ENCODE measurements around the gene DNHD1.

The DNHD1 gene, protein sequence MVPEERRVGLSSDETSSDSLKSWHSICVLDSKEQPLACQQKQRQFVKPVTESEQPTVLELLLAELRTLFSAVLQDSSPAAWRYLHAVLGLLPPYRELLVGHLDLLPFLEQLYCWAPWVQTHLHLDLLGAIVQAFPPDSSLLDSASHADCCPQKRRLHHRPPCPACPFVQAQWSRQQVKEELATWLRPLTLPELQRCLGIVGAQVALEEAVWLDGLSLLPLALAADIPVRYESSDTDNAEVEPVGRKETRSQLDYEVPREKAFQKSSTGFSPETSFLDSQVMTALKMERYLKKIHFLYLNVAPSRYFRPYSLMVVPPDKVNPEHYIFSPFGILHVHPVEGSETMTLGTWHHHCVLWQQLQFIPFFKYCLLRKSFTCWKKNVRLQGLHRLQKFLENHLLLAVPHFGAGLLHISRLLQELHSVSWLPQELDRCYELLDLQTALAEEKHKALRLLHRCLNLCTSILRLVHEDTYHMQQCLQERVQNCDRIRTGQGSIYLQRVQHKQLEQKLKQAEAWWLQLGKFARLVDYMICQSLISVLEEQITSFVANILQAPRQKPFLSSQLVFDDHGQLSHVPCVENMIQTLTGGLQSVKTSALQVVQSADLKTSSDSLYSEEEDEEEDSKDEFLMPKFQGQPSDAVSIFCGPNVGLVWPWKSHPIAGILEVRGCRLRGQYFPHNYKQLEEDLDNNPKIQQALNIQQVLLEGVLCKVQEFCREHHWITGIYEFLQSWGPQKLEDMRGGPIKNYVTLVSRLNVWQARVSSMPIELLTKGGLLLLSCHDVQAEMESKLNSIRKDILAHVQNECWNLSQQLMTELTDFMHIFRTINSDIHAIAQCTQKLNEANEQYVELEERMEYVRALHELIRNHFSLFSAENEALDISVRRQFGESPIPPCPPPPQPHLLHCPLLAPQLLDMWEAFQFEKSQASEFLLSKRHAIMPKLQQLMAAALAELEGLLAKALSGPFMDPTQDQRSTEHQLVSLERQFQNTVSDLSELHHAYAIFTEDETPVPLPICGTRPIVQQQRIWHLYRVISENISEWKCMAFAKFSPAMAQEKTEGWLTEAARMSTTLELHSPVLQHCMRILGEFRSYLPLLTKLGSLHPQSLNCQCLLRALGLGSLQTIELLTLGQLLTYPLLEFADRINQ (N-terminal part only)

DNA sequence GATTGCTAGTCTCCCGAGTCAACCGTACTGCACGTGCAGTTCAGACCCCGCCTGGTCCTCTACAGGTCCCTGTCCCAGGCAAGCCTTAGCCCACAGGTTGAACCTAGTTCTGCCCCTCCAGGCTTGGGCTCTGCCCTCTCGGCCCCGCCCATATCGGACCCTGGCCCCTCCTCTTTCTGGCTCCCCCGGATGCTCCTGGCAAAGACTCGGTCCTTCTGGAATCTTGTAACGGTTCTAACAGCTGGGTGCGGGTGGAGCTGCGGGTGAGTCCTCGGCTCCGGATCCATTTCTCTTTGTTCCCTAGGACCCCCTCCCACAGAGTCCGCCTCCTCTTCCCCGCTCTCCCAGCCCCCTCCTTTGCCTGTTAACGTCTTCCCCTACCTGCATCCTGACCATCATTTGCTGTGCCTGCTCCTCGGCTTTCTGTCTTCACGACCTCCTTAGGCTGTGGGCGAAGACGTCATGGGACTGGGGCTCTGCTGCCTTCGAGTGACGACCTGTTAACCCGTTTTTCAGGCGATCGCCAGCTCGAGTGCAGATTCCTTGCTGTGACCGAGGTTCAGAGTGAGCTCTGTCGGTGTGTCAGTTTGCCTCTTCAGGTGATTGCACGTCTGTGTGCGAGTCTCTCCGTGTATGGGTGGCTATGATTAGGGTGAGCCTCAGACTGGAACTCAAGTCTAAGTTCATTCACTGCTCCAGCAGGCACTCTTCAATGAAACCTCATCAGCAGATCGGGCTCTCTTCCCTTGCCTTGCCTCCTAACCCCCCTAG lies at the start of gene DNHD1:
Gene DNHD1 (plus strand): TSS at position 212 of the 771 bp plus-strand sequence. CDS start 936 bp downstream, outside the sequence.
- FAIRE-seq, result no peak
- DNase-seq (ENCODE audit: extremely low spot score, insufficient read length, low read depth), result no peak

DNA sequence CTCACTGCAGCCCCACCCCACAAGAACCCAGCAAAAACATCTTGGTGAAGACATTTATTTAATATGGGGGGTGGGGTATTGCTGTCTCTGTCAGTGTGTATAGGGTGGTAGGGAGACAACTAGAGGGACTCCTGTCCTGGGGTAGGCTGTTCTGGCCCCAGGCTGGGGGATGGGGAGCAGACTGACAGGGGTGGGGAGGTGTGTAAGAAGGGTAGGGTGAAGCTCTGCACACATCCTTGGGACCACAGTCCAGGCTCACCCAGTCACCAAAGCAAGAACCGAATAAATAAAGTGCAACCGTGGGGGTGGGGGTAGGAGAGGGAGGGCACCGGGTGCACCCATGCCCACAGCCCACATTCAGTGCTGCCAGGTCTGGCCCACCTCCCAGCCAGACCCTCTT lies 48.5 kb upstream of the DNHD1 start:
- no peak for DNase-seq (ENCODE audit: extremely low spot score, insufficient read length, low read depth)
- no peak for FAIRE-seq

DNA sequence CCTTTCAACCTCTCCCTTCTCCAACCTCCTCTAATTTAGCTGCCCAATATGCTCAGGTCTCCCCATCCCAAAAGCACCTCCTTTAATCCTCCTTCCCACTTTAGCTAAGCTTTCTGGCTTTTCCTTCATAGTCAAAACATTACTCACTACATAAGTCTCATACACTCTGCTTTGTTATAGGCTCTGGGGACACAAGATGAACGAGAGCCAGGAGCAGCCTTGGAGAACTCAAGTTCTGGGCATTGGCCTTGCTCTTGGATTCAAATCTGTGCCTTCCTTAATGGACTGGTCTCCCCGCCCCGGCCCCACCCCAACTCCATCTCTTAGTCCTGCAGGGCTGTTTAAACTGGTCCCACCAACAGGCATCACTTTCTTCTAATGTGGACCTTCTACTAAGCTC lies 44.9 kb upstream of the DNHD1 start:
- FAIRE-seq, result no peak
- no peak for DNase-seq (ENCODE audit: extremely low spot score, insufficient read length, low read depth)

DNA sequence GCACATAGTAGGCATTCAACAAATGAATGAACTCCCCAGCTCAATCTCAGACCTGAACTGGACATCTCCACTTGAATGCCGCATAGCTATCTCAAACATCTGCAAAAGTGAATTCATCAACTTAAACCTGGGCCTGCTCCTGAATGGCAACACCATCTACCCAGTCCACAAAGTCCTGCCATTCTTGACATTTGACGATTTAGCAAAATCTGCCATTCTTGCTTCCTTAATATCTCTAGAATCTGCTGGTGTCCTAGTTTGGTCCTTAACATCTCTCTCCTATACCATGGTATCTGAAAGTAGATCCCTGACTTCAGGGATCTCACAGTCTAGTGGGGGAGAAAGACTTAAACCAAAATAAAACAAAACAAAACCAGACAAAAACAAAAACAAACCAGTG lies 43.9 kb upstream of the DNHD1 start:
- FAIRE-seq (no peak), DNase-seq (ENCODE audit: extremely low spot score, insufficient read length, low read depth) (no peak)

DNA sequence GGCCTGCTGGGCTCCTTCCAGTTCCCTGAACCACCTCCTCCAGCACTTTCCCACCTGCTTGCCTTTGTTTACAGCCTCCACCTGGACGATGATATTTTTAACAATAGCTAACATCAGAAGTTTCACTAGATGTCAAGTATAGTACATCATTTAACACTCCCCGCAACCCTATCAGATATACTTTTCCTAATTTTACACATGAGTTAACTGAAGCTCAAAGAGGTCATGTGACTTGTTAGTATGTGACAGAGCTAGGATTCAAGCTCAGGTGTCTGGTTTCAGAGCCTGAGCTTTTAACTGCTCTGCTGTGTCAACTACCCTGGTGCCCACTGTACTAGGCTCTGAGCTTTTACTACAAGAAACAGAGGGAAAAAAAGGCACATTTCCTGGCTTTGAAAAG lies 42.0 kb upstream of the DNHD1 start:
- DNase-seq (ENCODE audit: extremely low spot score, insufficient read length, low read depth) (no peak), FAIRE-seq (no peak)

DNA sequence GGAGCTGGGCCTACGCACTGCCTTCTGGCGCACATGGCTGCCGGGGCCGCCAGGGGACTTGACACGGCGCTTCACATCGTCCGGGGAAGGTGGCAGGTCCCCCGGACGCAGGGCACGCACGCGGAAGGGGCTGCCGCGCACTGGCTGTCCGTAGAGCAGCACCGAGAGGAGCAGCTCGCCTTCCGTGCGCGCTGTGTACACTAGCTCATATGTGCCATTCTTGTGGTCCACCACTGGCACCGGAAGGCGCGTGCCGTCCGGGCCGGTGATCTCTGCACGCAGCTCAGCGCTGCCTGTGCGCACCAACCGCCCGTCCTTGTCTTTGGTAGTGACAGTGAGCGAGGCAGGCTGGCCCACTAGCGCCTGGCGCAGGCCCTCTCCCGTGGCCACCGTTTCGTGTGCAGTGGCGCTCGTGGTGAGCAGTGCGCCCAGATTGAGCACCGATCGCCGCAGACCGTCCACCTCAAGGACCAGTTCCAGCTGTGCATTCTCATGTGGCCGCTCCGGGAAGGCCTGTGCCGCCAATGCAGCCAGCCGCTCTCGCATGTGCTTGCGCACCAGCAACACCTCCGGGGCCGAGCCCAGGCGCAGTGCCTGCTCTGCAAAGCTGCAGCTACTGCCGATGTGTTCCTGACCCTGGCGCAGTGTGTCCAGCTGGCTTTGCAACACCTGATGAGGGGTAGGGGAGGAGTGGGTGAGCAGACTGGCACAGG lies 40.6 kb upstream of the DNHD1 start:
- DNase-seq (ENCODE audit: extremely low spot score, insufficient read length, low read depth) (no peak), FAIRE-seq (no peak)

DNA sequence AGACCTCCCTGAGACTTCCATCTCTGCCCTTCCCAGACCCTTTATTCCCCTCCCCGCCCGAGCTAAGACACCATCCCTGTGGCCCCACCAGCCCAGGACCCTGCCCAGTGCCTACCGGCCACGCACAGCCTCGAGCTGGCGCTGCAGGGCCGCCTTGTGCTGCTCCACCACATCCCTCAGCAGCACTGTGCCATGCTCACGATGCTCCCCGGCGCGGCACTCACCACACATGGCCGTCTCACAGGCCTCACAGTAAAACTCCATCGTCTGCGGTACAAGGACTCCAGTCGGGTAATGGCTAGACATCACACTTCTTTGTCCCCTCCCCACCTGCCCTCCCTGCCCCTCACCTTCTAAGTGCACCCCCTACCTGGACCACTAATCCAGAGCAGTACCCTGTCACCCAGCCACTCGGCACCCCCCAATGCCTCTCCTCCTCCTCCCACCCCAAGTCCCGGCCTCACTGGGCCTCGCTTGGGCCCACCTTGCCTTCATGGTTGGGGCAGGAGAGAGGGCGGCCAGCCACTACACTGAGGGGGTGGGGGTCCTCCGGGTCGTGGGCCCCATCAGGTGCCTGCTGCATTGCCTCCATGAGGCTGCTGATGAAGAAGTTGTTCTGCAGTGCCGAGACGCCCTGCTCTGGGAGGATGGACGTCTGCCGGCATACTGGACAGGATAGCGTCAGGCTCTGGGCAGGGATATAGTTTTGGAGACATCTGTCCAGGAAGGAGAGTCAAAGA lies 39.3 kb upstream of the DNHD1 start:
- DNase-seq (ENCODE audit: extremely low spot score, insufficient read length, low read depth) (no peak), FAIRE-seq (no peak)

DNA sequence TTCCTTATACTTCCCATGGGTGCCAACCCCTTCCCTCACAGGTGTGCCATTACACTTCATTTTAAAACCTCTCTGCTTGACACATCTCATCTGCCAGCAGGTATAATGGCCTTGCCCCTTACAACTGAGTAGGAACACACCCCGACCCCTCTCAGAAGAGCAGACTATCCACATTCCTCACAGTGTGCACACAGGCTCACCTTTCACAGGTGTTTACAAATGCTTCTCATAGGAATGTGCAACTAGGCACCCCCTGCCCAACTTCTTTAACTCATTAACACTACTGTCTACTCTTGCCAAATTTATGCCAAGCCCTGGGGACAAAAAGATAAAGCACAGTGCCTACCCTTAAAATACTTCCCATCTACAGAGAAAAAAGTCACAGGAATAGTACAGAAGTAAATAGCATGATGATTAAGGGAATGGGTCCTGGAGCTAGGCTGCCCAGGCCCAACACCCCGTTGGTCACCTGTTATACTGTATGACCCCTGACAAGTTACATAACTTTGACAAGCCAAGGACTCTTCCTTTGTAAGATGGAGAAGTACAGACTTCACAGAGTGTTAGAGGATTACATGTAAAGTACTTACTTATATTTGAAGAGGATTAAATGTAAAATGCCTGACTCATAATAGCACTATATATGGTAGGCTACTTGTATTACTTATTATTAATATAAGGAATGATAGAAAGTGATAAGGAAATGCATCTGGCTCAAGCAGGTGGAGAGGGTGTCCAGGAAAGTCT lies 38.6 kb upstream of the DNHD1 start:
- no peak for FAIRE-seq
- DNase-seq (ENCODE audit: extremely low spot score, insufficient read length, low read depth), result no peak

DNA sequence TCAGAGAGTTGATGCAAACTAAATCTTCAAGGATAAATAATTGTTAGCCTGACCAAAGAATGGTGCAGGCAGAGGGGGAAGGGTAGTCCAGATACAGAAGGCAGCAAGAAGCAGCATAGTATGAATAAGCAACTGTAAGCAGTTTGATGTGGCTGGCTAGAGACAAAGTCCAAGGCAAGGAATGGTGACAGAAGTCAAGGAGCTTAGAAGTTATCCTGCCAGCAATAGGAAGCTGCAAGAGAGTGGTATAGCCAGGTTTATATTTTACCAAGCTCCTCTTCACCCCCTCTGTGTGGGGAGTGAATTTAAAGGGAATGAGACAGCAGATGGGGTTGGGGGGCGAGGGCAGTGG lies 38.0 kb upstream of the DNHD1 start:
- no peak for DNase-seq (ENCODE audit: extremely low spot score, insufficient read length, low read depth)
- no peak for FAIRE-seq

DNA sequence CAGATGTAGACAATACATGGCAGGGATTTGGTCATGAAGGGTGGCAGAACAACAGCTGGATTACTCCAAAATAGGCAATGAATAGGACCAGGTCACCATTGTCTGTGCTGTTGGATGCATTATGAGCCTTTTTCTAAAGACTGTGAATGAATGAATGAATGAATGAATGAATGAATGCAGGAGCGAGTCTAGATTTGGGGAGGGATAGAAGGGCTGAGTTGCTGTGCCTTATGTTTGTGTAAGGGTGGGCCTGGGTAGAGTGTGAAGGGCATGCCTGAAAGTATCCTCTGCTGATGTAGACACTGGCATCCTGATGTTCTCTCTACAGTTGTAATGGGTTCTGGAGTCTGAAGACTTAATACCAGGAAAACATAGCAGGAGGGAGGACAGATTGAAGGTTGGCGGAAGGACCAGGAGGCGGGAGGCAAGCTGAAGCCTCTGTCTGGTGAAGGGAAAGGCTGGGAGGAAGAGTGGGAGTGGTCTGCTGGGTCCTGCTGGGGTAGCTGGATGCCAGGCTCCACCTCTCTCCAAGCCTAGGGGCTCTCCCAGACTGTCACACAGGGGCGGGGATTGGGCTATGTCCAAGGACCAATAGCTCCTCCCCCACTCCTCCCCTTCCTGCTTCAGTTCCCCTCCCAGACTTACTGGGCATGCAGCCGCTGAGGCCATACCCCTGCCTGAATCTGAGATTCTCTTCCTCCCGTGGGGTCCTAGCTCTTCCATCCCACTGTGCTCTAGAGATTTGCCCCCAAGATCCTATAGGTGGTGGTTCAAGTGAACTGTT lies 28.2 kb upstream of the DNHD1 start:
- DNase-seq (ENCODE audit: extremely low spot score, insufficient read length, low read depth), result peak; percentile 62
- peak; percentile 81 for FAIRE-seq

DNA sequence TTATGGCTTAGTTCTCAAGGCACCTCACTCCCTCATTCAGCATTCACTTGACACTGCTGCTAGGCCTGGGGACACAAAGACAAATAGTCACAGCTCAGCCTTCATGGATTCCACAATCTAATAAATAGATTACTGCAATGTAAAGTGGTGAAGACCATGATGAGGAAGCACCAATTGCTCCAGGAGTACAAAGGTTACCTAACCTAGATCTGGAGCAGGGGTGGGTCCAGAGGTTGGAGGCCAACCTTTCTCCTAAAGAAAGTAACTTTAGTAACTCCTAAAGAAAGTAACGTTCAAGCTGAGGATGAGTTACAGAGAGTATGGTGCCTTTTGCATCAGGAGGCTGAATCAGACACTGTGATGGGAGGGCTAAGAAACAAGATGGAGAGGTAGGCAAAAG lies 27.5 kb upstream of the DNHD1 start:
- FAIRE-seq (no peak), DNase-seq (ENCODE audit: extremely low spot score, insufficient read length, low read depth) (no peak)

DNA sequence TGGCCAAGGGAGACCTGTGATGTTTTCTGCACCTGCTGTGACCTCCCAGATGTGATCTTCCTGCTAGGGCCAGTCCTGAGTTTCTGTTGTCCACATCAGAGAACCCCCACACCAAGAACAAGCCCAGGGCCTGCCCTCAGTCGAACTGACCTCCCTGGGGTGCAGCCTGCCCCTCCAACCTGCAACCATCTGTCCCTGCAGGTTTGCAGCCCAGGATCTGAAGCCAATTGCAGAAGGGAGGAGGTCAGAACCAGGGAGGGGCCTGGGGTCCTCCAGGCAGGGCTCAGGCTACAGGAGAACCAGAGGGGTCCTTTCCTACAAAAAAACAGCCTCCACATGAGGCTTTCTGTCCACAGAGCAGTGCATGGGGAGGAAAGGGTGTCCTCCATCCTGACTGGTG lies 24.1 kb upstream of the DNHD1 start:
- DNase-seq (ENCODE audit: extremely low spot score, insufficient read length, low read depth), result no peak
- no peak for FAIRE-seq

DNA sequence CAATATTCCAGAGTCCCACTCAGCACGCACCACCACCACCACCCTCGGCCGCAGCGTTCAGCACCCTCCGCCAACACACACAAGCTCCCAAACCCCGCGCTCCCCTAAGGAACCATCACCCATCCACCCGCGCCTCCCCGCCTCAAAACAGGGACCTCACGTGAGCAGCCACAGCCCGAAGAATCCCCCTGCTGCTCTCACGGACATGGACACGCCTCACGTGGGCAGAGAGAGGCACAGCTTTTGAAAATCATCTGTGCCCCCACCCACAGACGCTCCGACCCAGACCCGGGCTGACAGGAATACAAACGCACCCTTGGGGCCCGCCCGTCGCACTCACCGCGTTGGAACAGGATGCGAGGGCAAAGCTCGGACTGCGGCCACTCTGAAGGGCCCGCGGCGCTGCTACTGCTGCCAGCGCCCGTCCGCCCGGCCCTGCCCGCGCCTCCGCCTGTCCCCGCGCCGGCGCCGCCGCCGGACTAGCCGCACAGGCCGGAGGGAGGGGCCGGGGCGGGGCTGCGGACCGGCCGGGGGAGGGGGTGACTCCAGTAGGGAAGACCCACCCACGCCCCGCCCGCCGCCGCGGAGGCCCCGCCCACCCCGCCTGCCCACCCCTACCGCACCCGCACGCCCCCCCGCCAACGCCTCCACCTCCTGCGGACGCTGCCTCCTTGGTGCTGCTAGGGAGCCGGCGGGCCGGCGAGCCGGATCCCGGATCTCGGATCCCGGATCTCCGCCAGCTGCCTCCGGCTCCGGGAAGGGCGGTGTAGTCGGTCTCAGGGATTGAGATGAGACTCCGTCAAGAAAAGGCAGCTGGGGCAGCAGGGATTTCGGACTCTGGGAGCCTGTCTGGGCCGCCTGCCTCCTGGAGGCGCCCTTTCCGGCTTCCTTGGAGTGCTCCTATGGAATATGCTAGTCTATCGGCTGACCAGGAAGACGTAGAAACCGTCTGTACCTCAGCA lies 23.3 kb upstream of the DNHD1 start, which contains the start of gene TRIM3:
Gene TRIM3 (minus strand): TSS at position 491 of the 962 bp plus-strand sequence. CDS start 8,246 bp downstream, outside the sequence.
- DNase-seq (ENCODE audit: extremely low spot score, insufficient read length, low read depth), result peak; percentile 75
- FAIRE-seq, result no peak

DNA sequence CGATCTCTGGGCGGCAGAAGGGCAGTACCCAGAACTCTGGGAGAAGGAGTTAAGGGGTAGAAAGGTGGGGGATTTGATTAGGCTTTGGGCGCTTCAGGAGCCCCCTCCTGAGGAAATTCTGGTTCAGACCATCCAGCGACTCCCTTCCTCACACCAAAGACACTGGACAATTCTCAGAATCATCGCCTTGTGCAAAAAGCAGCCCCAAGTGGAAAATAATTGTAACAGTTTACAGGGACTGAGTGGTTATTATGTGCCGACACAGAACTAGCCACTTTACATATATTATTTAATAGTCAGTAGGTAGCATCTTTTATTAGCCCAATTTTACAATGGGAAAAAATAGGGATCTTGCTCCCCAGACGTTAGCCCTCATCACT lies 22.7 kb upstream of the DNHD1 start:
- no peak for FAIRE-seq
- DNase-seq (ENCODE audit: extremely low spot score, insufficient read length, low read depth), result no peak

DNA sequence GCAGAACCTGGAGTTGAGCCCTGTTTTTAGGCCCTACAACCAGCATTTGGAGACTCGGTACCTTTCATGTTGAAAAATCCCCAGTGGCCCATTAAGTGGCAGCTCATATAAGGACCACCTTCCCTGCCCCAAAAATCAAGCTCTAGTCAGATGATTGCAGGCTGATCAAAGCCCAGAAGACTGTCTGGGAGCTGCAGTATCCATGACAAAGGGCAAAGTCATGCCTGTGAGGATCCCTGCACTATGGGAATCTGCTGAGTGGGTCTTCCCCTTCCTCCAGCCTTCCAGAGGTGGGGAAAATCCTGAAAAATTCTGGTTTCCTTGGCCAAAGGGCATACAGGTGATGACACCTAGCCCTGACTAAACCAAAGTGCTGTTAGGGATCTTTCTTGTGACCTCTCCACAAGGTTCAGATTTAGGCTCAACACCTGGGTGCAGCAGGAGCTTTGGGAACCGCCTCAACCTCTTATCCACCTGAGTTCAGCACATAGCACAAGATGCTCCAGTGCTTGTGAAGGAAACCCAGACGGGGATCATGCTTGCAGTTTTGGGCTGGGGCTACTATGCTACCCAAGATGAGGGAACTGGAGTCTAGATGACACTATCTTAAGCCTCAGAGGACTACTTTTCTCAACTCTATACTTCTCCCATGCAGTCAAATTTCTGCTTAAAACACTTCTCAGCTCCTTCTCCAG lies 22.1 kb upstream of the DNHD1 start:
- FAIRE-seq, result no peak
- no peak for DNase-seq (ENCODE audit: extremely low spot score, insufficient read length, low read depth)

DNA sequence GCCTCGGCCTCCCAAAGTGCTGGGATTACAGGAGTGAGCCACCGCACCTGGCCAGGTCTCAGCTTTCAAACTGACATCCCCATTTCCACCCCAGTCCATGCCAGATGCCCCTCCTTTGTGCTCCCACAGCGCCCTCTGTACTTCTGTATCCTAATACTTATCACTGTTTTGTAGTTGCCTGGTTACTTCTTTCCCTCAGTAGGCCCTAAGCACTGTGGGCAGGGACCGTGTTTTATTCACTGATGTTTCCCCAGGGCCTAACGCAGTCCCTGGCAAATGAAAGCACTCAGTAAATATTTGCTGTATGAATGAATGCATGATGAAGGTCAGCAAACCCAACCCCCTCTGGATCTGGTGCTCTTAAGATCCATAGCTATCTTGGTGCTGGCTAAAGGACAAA lies 21.1 kb upstream of the DNHD1 start:
- no peak for DNase-seq (ENCODE audit: extremely low spot score, insufficient read length, low read depth)
- FAIRE-seq, result no peak

Data from GM18507 (cell line).